ENCODE measurements around the gene HDAC7. TPM values are rescaled to one million over a fixed set of nuclear protein-coding genes. Genes with fewer than 3 reads are reported as not detected.

The HDAC7 gene
- total RNA-seq, 2 donors from 2014 or later = 146 to 154 TPM

DNA sequence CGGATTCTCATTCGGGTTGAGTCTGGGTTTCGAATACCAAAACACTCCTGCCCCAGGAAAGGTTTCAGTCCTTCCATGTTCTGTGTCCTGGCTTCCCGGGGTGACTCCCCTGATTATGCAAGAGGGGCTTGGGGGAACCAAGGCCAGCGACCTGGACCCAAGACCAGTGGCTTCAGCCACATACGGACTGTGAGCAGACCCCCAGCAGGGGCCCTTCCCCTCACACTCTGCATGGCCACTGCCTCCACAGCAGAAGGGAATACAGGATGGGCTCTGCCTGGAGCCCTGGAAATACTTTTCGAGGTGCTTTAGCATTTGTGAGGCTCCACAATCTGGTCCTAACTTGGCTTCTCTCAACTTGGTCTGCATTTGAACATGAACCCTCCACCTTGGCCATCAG lies 19.1 kb downstream of the HDAC7 start:
- Mint-ChIP-seq H3K27ac (peak overlapping the region; percentile 13), H3K36me3 (ENCODE audit: low read depth) (peaks cover 37% of the 10 kb centered on the region), H3K4me1 (peaks cover 19% of the 10 kb centered on the region)

DNA sequence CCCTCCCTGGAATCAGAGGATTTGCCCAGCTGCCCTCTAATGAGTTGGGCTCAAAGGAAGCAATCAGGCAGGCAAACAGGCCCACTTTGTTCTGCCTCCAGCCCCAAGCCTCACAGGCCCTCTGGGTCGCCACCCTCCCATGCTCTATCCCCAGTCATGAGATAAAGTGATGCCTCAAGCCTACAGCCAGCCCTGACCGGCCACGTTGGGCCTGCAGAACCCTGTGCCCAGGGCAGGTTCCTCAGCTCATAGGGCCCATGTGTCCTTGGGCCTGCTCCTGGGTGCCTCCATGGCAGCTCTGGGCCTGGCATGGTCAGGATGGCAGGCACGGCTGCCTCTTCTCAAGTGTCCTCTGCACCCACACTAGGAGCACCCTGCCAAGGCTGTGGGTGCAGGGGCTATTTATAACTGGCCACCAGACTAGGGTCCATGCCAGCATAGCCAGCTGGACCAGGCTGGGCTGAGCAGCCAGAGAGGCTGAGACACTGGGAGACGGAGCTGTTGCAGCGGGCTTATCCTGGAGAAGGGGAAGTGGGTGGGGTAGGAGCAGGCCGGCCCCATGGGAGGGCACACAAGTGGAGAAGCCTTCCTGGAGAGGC lies 20.2 kb downstream of the HDAC7 start:
- Mint-ChIP-seq H3K27ac (no peak overlapping the region), H3K4me1 (peaks cover 16% of the 10 kb centered on the region), H3K27me3 (ENCODE audit: insufficient read depth) (no peaks in the 10 kb centered on the region), H3K9me3 (no peaks in the 10 kb centered on the region), H3K4me3 (no peak overlapping the region), H3K36me3 (ENCODE audit: low read depth) (peaks cover 35% of the 10 kb centered on the region)
- TF ChIP-seq, protein P1, sequence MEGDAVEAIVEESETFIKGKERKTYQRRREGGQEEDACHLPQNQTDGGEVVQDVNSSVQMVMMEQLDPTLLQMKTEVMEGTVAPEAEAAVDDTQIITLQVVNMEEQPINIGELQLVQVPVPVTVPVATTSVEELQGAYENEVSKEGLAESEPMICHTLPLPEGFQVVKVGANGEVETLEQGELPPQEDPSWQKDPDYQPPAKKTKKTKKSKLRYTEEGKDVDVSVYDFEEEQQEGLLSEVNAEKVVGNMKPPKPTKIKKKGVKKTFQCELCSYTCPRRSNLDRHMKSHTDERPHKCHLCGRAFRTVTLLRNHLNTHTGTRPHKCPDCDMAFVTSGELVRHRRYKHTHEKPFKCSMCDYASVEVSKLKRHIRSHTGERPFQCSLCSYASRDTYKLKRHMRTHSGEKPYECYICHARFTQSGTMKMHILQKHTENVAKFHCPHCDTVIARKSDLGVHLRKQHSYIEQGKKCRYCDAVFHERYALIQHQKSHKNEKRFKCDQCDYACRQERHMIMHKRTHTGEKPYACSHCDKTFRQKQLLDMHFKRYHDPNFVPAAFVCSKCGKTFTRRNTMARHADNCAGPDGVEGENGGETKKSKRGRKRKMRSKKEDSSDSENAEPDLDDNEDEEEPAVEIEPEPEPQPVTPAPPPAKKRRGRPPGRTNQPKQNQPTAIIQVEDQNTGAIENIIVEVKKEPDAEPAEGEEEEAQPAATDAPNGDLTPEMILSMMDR (conservative IDR thresholded peaks at IDR 0.05) = no peak
- 90 to 94% methylated on average over 5 to 7 of the region's 7 CpGs for WGBS, 2 experiments (ENCODE audit: insufficient coverage in 1 of 2, insufficient read length in 1 of 2)
- H3K27ac ChIP-seq (ENCODE audit: low read depth, low read length) = peak overlapping the region; percentile 22
- DNase-seq = no peak
- no peaks in the 10 kb centered on the region for H3K4me1 ChIP-seq (ENCODE audit: control insufficient read depth, insufficient read depth, low read length)
- H3K9ac ChIP-seq (ENCODE audit: extremely low read depth, low read length, poor library complexity, severe bottlenecking) = no peak overlapping the region
- H3K4me3 ChIP-seq (ENCODE audit: low read length) = no peak overlapping the region
- peaks cover 71% of the 10 kb centered on the region for H3K36me3 ChIP-seq (ENCODE audit: control insufficient read depth, insufficient read depth, low read length)
- H3K9me3 ChIP-seq (ENCODE audit: control insufficient read depth, low read length) = no peaks in the 10 kb centered on the region
- H3K27me3 ChIP-seq (ENCODE audit: control insufficient read depth, insufficient read depth, low read length, poor library complexity, severe bottlenecking) = no peaks in the 10 kb centered on the region

More for the DNA sequence above, 19.1 kb downstream of the HDAC7 start:
- H3K27ac ChIP-seq (ENCODE audit: low read depth, low read length) = no peak overlapping the region
- no peaks in the 10 kb centered on the region for H3K9me3 ChIP-seq (ENCODE audit: control insufficient read depth, low read length)
- H3K9me3 Mint-ChIP-seq = no peaks in the 10 kb centered on the region
- no peak overlapping the region for H3K9ac ChIP-seq (ENCODE audit: extremely low read depth, low read length, poor library complexity, severe bottlenecking)
- no peak for DNase-seq
- TF ChIP-seq, protein P1 (conservative IDR thresholded peaks at IDR 0.05) = no peak
- H3K27me3 Mint-ChIP-seq (ENCODE audit: insufficient read depth) = no peaks in the 10 kb centered on the region
- no peaks in the 10 kb centered on the region for H3K27me3 ChIP-seq (ENCODE audit: control insufficient read depth, insufficient read depth, low read length, poor library complexity, severe bottlenecking)
- 83 to 89% methylated on average over 5 to 7 of the region's 7 CpGs for WGBS, 2 experiments (ENCODE audit: insufficient coverage in 1 of 2, insufficient read length in 1 of 2)
- H3K36me3 ChIP-seq (ENCODE audit: control insufficient read depth, insufficient read depth, low read length) = peaks cover 73% of the 10 kb centered on the region
- H3K4me3 Mint-ChIP-seq = no peak overlapping the region
- H3K4me1 ChIP-seq (ENCODE audit: control insufficient read depth, insufficient read depth, low read length) = no peaks in the 10 kb centered on the region
- no peak overlapping the region for H3K4me3 ChIP-seq (ENCODE audit: low read length)

DNA sequence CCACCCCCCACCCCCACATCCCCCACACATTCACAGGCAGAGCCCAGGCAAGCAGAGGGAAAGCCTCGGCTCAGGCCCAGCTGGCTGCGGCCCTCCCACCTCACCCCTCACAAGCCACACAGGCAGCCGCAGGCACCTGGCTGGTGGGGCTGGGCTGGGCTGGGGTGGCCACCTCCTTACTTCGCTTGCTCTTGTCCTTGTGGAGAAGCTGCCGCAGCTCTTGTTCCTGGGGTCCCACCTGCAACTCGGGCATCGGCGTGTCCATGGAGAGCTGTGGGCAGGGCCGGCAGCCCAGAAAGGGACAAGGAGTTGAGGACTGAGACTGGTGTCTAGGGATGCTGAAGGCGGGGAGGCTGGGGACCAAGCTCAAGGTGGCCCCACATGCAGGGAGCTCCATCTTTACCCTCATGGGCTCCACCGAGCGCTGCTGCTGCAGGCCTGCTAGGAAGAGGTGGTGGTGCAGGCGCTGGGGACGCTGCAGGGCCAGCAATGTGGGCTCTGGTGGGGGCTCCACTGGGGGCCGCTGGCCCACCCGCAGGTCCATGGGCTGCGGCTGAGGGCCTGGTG lies 21.2 kb downstream of the HDAC7 start:
- no peak for DNase-seq
- no peak overlapping the region for H3K4me3 ChIP-seq (ENCODE audit: low read length)
- H3K36me3 ChIP-seq (ENCODE audit: control insufficient read depth, insufficient read depth, low read length) = peaks cover 71% of the 10 kb centered on the region
- no peaks in the 10 kb centered on the region for H3K9me3 ChIP-seq (ENCODE audit: control insufficient read depth, low read length)
- TF ChIP-seq, protein P1 (conservative IDR thresholded peaks at IDR 0.05) = no peak
- H3K4me1 ChIP-seq (ENCODE audit: control insufficient read depth, insufficient read depth, low read length) = no peaks in the 10 kb centered on the region
- H3K27me3 ChIP-seq (ENCODE audit: control insufficient read depth, insufficient read depth, low read length, poor library complexity, severe bottlenecking) = no peaks in the 10 kb centered on the region
- H3K4me3 Mint-ChIP-seq = no peak overlapping the region
- no peaks in the 10 kb centered on the region for H3K9me3 Mint-ChIP-seq
- no peak overlapping the region for H3K27ac ChIP-seq (ENCODE audit: low read depth, low read length)
- no peak overlapping the region for H3K9ac ChIP-seq (ENCODE audit: extremely low read depth, low read length, poor library complexity, severe bottlenecking)
- WGBS, 2 experiments (ENCODE audit: insufficient coverage in 1 of 2, insufficient read length in 1 of 2) = 95 to 98% methylated on average over 12 to 17 of the region's 17 CpGs
- H3K36me3 Mint-ChIP-seq (ENCODE audit: low read depth) = peaks cover 35% of the 10 kb centered on the region
- H3K4me1 Mint-ChIP-seq = peaks cover 13% of the 10 kb centered on the region
- H3K27me3 Mint-ChIP-seq (ENCODE audit: insufficient read depth) = no peaks in the 10 kb centered on the region
- no peak overlapping the region for H3K27ac Mint-ChIP-seq

Measured in endodermal cell (in vitro differentiated cells).